Stimulated activated CD4-positive, alpha-beta T cell treated with anti-CD3 and anti-CD28 coated beads, Interleukin-2, amount 100 ng/mL, for 48 hours (primary cell): Measurements from ENCODE around the gene PNCK.
"Not testable (repeated sequence)": the region's sequence is repeated elsewhere in the genome, so short reads cannot be mapped to it uniquely, and the experiment has no call there.

Source experiments
- DNase-seq, 2 donors: peaks; one replicate each; pipeline ENCODE4 v3.0.0-alpha.2; 2020

Gene PNCK

DNA sequence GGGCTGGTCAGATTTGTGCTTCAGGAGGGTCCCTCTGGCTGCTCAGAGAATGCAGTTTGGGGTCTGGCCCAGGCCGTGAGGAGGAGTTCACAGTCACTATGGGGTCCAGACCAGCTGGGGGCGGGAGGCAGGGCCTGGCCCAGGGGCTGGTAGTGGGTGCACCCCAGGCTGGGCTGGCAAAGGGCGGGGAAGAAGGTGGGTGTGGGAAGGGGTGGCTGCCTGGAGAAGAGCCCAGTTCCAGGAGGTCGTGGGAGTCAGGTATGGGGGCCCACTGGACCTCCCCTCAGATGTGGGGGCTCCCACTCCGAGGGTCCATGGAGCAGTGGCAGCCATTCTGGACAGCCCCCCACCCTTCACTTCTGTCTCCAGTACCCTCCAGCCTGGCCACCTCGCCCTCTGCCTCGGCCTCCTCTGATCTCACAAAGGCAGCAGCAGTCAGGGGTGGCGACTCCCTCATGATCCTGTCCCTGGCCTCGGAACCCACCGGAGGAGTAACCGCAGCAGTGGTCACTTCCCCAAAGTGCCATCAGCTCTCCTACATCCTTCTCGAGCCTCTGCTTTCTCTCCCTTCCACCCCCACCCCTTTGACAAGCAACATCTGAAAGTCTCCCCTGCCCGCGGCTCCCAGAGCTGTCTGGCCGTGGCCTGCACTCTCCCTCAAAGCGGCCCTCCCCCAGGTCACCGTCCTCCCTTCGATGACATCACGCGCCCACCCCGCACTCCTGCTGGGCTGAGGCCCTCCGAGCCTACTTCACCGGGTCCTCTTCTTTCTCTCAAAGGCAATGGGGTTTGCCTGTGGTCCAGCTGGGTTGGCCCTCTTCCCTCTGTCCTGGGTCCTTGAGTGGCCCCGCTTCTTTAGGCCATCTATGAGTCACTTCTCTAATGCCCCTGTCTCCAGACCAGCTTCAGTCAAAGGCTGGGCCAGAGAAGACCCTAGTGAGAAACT is 12.4 kb upstream of the PNCK start:
- no peak for DNase-seq

DNA sequence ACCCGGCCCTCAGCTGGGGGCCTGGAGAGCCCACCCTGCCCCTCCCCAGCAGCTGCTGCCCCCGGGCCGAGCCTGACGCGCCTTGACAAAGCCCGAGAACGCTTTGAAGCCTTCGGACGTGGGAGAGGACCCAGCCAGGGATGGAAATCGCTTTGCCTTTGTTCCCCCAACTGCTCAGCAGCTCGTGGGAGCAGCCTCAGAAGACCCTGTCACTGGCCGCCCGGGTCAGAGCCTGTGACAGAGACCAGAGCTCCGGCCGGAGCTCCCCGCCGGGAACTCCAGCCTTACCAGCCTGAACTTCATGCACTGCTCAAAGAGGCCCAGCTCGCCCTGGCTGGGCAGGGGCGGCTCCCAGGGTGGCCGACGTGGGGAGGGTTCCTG is 11.5 kb upstream of the PNCK start:
- DNase-seq, result no peak

DNA sequence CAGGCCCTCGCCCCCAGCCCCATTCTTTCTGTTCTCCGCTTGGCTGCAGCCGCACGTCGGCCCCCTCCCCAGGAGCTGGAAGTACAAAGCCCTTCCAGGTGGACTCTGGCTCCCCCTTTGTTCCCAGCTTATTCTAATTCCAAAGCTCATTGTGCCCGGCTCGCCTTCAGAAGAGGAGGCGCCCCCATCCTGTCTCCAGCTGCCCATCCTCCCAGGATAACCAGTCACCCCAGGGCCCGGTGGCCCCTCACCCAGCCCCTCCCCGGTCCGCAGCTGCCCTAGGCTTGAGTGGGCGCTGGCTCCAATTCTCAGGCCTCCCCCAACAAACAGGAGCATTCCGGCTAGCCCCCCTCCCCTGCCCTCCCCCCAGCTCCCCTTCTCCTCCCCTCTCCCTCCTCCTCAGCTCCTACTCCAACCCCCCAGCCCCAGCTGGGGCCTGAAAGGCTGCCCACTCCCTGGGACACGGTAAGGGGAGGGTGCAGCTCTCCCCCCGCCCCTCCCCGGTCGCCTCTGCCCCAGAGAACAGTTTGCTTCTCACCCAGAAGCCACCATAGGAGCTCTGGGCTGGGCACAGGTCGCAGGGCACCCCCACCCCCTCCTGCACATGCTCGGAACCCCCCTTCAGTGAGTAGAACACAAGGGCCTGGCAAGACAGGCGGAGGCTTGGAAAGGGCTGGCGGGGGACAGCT is 11.0 kb upstream of the PNCK start:
- DNase-seq, result no peak

- DNase-seq, result not testable (repeated sequence)
Observed at GRCh38 chrX:153683486-153683885, 9.9 kb upstream of the PNCK start.

DNA sequence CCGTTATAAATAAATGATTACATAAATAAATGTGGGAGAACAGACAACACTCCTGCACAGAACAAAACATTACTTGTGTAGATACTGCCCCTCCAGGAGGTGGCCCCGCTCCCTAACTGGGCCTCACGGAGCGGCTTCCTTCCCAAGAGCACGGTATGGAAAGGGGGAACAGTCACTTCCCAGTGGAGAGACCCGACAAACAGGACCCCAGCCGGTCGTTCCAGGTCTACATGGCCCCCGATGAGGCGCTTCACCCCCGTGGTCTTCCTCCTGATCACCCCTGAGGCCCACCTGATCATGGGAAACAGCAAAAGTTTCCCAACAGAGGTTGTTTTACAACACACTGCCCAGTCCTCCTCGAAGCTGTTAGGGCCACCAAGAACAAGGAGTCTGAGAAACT is 7.6 kb upstream of the PNCK start:
- no peak for DNase-seq

DNA sequence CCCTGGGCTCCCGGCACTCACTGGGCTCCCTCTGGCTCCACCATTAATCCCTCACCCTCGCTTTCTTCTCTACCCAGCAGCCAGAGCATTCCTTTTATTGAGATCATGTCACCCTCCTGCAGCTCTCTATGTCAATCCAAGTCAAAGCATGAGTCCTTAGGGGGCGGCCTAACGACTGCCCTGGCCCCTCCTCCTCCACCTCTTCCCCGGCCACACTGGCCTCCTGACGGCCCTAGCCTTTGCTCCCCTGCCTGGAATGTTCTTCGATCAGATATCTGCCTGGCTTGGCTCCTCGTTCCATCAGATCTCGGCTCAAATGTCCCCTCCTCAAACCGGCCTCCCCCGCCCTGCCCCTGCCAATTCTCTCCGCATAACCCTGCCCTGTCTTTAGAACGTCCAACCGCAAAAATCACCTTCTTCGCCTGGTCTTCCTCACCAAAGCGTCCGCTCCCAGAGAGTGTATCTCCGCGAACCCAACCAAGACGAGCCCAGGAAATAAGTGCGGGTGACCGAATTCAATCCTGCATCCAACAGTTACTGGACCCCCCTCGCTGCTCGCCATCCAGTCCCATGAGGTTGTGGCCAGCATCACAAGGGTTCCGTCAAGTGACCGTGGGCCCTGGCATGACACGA is 722 bp upstream of the PNCK start:
- DNase-seq, result no peak

GRCh38 chrX:153672531-153673427 is 834 bp downstream of the PNCK start:
- DNase-seq, result no peak

DNA sequence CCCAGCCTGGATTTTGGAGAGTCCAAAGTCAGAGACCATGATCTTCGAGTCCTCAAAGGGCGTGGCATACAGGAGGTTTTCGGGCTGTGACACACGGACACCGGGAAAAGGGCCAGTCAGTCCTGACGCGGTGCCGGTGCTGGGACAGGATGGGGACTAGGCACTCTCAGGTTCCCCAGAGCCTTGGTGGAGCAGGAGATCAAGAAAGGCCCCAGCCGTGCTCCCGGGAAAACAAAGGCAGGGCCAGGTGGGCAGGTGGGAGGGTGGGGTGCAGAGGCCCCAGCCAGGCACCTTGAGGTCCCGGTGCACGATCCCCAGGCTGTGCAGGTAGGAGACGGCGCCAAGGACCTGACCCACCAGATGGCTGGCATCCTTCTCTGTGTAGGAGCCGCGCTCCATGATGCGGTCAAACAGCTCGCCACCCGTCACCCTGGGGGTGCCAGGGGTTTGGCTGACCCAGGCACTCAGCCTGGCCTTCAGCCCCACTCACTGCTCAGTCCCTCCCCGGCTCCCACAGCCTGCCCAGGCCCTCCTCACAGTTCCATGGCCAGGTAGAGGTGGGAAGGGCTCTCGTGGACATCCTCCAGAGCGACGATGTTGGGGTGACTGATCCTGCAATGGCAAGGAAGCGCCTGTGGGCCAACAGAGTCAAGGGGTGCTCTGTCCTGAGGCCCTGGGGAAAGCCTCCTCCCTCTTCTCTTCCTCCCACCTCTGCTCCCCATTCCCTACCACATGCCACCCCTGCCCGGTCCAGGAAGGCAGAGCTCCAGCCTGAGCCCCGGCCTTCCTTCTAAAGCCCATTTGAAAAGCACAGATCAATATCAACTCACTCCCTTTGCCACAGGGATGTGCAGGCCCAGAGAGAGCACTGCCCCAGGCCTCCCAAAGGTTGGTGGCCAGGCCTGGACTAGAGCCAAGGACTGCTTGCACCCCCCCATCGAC is 1.8 kb downstream of the PNCK start:
- no peak for DNase-seq

DNA sequence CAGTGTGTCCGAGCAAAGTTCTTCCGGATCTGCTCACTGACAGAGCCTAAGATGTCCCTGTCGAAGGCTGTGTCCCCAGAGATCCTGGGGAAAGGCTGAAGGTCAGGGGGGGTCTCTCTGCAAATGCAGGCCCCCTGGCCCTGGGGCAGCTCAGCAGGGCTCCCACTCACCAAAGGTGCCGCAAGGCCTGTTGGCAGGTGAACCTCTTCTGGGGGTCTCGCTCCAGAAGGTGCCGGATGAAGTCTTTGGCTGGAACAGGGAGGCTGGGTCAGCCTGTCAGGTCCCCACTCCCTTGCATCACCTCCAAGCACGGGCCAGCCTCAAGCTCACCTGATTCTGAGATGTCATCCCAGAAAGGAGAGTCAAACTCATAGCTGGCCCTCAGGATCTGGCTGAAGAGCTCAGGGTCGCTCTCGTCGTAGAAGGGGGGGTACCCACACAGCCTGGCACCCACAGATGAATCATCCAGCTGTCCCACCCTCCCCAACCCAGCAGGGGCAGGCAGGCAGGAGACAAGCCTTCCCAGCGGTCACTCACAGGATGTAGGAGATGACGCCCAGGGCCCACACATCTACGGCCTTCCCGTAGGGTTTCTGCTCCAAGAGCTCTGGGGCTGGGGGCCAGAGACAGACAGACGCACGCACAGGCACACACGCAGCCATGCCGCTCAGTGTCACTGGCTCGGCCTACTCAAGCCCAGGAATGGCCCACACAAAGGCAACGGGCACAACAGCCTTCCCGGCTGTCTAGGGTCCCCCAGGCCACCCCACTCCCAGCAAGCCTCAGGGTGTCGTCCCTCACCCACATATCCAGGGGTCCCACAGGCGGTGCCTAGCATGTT is 2.6 kb downstream of the PNCK start:
- DNase-seq, result no peak

DNA sequence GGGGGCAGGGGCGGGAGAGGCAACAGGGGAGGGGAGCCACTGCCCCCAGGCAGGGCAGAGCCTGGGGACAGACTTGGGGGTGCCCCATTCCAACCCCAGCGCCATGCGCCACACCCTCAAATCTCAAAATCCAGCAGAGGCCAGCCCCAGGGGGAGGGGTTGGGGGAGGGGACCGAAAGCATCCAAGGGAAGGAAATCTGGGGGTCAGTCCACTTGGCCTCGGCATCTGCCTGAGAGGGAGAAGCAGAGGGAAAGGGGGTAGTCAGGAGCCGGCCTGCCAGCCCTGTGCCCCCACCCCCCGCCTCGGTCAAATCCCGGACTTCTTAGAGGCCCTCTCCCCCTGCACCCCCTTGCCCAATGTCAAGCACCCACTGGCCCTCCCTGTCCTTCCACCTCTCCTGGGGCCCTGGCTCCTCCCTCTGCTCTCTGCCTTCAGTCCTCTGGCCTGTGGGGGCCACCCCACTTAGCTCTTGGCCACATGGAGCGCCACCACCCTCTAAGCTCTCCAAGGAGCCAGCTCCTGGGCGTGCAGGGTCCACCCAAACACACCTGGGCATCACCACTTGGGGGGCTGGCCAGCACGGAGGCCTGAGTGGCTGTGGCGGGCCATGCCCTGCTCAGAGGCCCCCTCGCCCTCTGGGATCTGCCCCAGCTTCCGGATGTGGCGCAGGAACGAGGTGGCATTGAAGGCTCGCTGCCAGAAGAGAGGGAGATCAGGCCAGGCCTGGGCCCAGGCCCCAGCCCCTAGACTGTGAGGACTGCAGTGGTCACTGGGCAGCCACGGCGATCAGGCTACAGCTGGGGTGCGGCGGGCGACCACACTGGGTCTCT is 3.5 kb downstream of the PNCK start:
- DNase-seq, result no peak

DNA sequence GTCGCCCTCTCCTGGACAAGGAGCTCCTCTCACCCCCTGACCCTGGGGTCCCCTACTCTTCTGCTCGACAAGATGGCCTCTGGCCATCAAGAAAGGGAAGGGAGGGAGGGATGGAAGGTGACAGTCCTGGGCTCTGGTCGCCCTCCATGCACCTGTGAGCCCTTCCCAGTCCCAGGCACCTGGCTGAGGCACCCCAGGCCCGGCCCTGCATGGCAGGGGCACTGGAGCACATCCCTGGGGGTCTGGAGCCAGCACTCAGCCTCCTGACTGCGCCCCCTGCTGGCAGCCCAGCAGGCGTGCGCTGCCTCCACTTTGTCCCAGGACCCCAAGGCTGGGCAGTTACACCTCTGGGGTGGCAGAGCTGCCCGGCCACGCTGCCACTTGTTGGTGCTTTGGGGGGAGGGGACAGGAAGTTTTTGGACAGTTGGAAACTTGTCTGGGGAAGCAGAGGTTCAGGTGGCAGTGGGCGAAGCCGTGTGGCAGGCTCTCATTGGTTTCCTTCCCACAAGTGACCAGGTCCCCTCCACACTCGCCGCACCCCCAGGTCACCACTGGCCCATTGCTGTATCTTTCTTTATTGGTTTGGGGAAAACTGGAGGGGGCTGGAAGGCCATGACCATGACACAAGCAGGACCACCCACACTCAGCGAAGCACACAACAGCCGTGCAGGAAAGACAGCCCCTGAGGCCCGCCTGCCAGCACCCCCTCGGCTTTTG is 4.3 kb downstream of the PNCK start:
- peak; percentile 35 to 59 for DNase-seq

- DNase-seq, result no peak
Observed at GRCh38 chrX:153668423-153669173, 5.0 kb downstream of the PNCK start.

DNA sequence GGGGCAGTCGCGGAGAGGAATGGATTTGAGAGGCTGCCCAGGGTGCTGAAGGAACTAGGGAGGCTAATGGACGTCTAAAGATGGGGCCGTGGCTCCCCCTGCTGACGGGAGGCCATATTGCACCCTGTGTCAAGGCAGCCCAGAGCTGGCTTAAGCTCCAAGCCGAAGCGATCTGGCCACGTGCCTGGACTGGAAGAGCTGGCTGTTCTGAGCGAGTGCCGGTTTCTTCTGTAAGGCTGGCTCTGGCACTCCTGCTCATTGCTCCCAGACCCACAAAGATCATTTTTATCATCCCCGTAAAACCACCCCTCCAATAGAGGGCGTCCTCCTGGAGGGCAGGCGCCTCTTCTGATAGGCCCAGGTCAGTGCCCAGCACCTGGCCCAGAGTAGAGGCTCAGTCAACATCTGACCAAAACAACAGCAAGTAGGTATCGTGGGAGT is 5.6 kb downstream of the PNCK start:
- peak; percentile 75 to 83 for DNase-seq

GRCh38 chrX:153667281-153667955 is 6.2 kb downstream of the PNCK start:
- DNase-seq, result no peak

DNA sequence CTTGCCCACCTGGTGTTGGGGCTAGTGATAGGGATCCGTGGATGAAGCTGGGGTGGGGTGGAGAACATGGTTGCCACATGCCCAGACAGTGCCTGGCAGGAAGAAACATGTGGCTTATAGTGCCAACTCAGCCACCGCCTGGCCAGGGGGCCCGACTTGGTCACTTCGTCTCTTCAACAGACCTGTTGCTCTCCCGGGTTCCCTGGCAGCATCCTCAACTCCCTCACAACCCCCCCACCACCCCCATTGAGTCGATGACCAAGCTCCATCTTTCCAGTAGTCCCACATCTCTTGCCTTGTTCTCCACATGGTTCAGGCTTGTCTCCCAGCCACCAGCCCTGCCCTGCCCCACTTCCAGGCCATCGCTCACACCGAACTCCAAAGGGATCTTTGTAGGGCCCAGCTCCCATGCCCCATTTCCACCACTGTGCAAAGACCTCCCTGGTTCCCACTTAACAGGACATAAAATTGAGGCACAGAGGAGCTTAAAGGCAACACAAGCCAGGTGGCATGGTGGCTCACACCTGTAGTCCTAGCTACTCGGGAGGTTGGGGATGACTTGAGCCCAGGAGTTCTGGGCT is 7.8 kb downstream of the PNCK start:
- no peak for DNase-seq

DNA sequence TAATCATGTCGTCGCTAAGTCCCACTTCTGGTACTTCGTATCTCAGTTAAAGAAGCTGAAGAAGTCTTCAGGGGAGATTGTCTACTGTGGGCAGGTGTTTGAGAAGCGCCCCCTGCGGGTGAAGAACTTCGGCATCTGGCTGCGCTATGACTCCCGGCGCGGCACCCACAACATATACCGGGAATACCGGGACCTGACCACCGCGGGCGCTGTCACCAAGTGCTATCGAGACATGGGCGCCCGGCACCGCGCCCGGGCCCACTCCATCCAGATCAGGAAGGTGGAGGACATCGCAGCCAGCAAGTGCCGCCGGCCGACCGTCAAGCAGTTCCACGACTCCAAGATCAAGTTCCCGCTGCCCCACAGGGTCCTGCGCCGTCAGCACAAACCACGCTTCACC is 11.3 kb downstream of the PNCK start:
- peak; percentile 47 for DNase-seq

DNA sequence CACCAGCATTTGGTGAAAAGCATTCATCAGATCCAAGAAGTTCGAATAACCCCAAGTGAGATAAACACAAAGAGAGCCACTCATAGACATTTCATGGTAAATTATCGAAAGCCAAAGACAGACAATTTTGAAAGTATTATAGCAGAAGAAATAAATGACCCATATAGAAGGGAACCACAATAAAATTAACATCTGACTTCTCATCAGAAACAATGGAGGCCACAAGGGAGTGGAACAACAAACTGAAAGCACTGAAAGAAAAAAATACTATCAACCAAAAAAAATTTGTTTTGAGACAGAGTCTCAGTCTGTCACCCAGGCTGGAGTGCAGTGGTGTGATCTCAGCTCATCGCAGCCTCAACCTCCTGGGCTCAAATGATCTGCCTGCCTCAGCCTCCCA is 14.3 kb downstream of the PNCK start:
- no peak for DNase-seq
